Measurements from ENCODE around the gene PROKR2.

Gene PROKR2

GRCh38 chr20:5297280-5298004 is 19.3 kb downstream of the PROKR2 start:
- Histone ChIP-seq H3F3A (ENCODE audit: insufficient read depth) (no peaks in the 10 kb centered on the region), H3K27ac (ENCODE audit: low read depth, low read length) (no peak overlapping the region), H3K79me2 (ENCODE audit: insufficient read depth, low read length) (no peaks in the 10 kb centered on the region)

DNA sequence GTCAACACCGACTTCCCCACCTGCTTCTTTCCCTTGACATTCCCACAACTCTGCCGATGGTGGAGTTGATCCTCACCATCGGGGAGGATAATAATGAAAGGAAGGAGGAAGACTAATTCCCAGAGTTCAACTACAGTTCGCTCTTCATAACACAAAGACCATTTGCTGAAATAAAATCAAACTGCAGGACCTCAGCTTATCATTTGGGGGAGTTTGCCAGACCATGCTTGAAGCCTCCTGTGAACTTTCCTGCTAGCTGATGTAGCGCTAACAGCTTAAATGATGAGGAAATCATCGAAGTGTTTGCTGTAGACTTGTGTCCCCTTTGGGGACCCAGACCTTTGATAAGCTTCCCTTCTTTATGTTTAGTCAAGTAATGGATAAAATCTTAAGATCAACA is 26.2 kb downstream of the PROKR2 start:
- no peak overlapping the region for H3K27ac ChIP-seq (ENCODE audit: low read depth, low read length)
- H3K4me2 ChIP-seq (ENCODE audit: low read depth, low read length, poor library complexity, severe bottlenecking) = no peak overlapping the region
- H3K9ac ChIP-seq (ENCODE audit: low read length) = no peak overlapping the region
- no peaks in the 10 kb centered on the region for H3F3A ChIP-seq (ENCODE audit: insufficient read depth)
- no peak overlapping the region for H3K4me3 ChIP-seq (ENCODE audit: insufficient read depth, low read length, poor library complexity, severe bottlenecking)
- no peaks in the 10 kb centered on the region for H3K79me2 ChIP-seq (ENCODE audit: insufficient read depth, low read length)
- no peaks in the 10 kb centered on the region for H3K27me3 ChIP-seq (ENCODE audit: low read length)
- no peaks in the 10 kb centered on the region for H3K9me2 ChIP-seq (replicated peaks; ENCODE audit: insufficient read depth, low read length)
- no peaks in the 10 kb centered on the region for H4K20me1 ChIP-seq (ENCODE audit: low read depth, low read length)
- H3K9me3 ChIP-seq (ENCODE audit: insufficient read depth, low read length) = no peaks in the 10 kb centered on the region
- no peak overlapping the region for H2AFZ ChIP-seq (ENCODE audit: low read depth, low read length, severe bottlenecking)
- no peak for TF ChIP-seq EZH2phosphoT487 (conservative IDR thresholded peaks at IDR 0.05; ENCODE audit: low read length)
- TF ChIP-seq, protein P1, sequence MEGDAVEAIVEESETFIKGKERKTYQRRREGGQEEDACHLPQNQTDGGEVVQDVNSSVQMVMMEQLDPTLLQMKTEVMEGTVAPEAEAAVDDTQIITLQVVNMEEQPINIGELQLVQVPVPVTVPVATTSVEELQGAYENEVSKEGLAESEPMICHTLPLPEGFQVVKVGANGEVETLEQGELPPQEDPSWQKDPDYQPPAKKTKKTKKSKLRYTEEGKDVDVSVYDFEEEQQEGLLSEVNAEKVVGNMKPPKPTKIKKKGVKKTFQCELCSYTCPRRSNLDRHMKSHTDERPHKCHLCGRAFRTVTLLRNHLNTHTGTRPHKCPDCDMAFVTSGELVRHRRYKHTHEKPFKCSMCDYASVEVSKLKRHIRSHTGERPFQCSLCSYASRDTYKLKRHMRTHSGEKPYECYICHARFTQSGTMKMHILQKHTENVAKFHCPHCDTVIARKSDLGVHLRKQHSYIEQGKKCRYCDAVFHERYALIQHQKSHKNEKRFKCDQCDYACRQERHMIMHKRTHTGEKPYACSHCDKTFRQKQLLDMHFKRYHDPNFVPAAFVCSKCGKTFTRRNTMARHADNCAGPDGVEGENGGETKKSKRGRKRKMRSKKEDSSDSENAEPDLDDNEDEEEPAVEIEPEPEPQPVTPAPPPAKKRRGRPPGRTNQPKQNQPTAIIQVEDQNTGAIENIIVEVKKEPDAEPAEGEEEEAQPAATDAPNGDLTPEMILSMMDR (IDR thresholded peaks at IDR 0.05; ENCODE audit: insufficient read depth, low read length, poor library complexity, severe bottlenecking) = no peak
- no peaks in the 10 kb centered on the region for H3K36me3 ChIP-seq (ENCODE audit: low read length)

More at GRCh38 chr20:5297280-5298004, 19.3 kb downstream of the PROKR2 start:
- no peak overlapping the region for H3K4me2 ChIP-seq (ENCODE audit: low read depth, low read length, poor library complexity, severe bottlenecking)
- no peak overlapping the region for H2AFZ ChIP-seq (ENCODE audit: low read depth, low read length, severe bottlenecking)
- H3K9me3 ChIP-seq (ENCODE audit: insufficient read depth, low read length) = no peaks in the 10 kb centered on the region; the same call in 1 of the 2 replicates
- TF ChIP-seq, protein P1 (IDR thresholded peaks at IDR 0.05; ENCODE audit: insufficient read depth, low read length, poor library complexity, severe bottlenecking) = no peak
- no peak for TF ChIP-seq EZH2phosphoT487 (conservative IDR thresholded peaks at IDR 0.05; ENCODE audit: low read length)
- H4K20me1 ChIP-seq (ENCODE audit: low read depth, low read length) = no peaks in the 10 kb centered on the region
- H3K4me3 ChIP-seq (ENCODE audit: insufficient read depth, low read length, poor library complexity, severe bottlenecking) = no peak overlapping the region
- no peaks in the 10 kb centered on the region for H3K9me2 ChIP-seq (replicated peaks; ENCODE audit: insufficient read depth, low read length)
- H3K36me3 ChIP-seq (ENCODE audit: low read length) = no peaks in the 10 kb centered on the region
- no peaks in the 10 kb centered on the region for H3K27me3 ChIP-seq (ENCODE audit: low read length)
- no peak overlapping the region for H3K9ac ChIP-seq (ENCODE audit: low read length)

DNA sequence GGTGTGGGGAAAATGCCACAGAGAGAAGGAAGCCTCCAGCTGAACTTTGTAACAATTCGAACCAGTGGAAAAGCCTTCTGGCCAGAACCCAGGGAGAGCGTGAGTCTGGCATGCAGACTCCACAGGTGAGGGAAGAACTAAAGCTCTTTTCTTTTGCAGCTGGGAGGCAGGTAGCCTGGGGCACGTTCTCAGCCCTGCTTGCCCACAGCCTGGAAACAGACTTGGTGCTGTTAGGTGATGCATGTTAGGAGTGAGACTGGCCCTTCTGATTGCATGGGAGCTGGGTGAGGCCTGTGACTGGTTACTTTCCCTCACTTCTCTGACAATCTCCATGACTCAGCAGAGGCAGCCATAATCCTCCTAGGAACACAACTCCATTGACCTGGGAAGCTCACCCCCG is 34.2 kb downstream of the PROKR2 start:
- H3K9me3 ChIP-seq (ENCODE audit: insufficient read depth, low read length) = no peaks in the 10 kb centered on the region
- TF ChIP-seq, protein P1 (IDR thresholded peaks at IDR 0.05; ENCODE audit: insufficient read depth, low read length, poor library complexity, severe bottlenecking) = no peak
- no peak for TF ChIP-seq EZH2phosphoT487 (conservative IDR thresholded peaks at IDR 0.05; ENCODE audit: low read length)
- H3K4me2 ChIP-seq (ENCODE audit: low read depth, low read length, poor library complexity, severe bottlenecking) = no peak overlapping the region
- H3K9me2 ChIP-seq (replicated peaks; ENCODE audit: insufficient read depth, low read length) = no peaks in the 10 kb centered on the region
- no peak overlapping the region for H3K9ac ChIP-seq (ENCODE audit: low read length)
- no peaks in the 10 kb centered on the region for H3K27me3 ChIP-seq (ENCODE audit: low read length)
- H3K27ac ChIP-seq (ENCODE audit: low read depth, low read length) = no peak overlapping the region
- H3K36me3 ChIP-seq (ENCODE audit: low read length) = no peaks in the 10 kb centered on the region
- H3F3A ChIP-seq (ENCODE audit: insufficient read depth) = no peaks in the 10 kb centered on the region
- H3K79me2 ChIP-seq (ENCODE audit: insufficient read depth, low read length) = no peaks in the 10 kb centered on the region
- H4K20me1 ChIP-seq (ENCODE audit: low read depth, low read length) = no peaks in the 10 kb centered on the region
- no peak overlapping the region for H2AFZ ChIP-seq (ENCODE audit: low read depth, low read length, severe bottlenecking)
- H3K4me3 ChIP-seq (ENCODE audit: insufficient read depth, low read length, poor library complexity, severe bottlenecking) = no peak overlapping the region
